Activated CD4-positive, alpha-beta T cell treated with anti-CD3 and anti-CD28 coated beads, Interleukin-2, amount 10 ng/mL, durations not matched to agents 24 days and 14 days (primary cell): Measurements from ENCODE around the gene RTN4RL1. TPM values are rescaled to one million over a fixed set of nuclear protein-coding genes. Genes with fewer than 3 reads are reported as not detected.

Experiments used
- DNase-seq: peaks from one replicate; pipeline ENCODE4 v3.0.0; 2022
- H3K27ac Mint-ChIP-seq: one replicate; pipeline ENCODE4 v1.8.0; 2022; ENCODE audit warnings: mild to moderate bottlenecking, mixed read lengths
- H3K27me3 Mint-ChIP-seq: one replicate; pipeline ENCODE4 v1.8.0; 2022; ENCODE audit warnings: mixed read lengths
- H3K36me3 Mint-ChIP-seq: one replicate; pipeline ENCODE4 v1.8.0; 2022; ENCODE audit warnings: low read depth, mild to moderate bottlenecking, mixed read lengths
- H3K4me1 Mint-ChIP-seq: one replicate; pipeline ENCODE4 v1.8.0; 2021; ENCODE audit warnings: mixed read lengths
- H3K4me3 Mint-ChIP-seq: one replicate; pipeline ENCODE4 v1.8.0; 2022; ENCODE audit warnings: mild to moderate bottlenecking, moderate library complexity, mixed read lengths
- H3K9me3 Mint-ChIP-seq: one replicate; pipeline ENCODE4 v1.8.0; 2021; ENCODE audit warnings: mixed read lengths
- intact Hi-C: fragments of 100-400 bp; cut with micrococcal nuclease; formaldehyde crosslinking; loops from one replicate; pipeline ENCODE4 v1.15.1; 2023
- total RNA-seq: library from RNA; stranded (reverse); gene quantifications from 2 replicates; pipeline ENCODE4 v1.2.3, GENCODE V29; 2022

RTN4RL1 gene
- total RNA-seq, 1 donor from 2014 or later: 1.1 TPM

DNA sequence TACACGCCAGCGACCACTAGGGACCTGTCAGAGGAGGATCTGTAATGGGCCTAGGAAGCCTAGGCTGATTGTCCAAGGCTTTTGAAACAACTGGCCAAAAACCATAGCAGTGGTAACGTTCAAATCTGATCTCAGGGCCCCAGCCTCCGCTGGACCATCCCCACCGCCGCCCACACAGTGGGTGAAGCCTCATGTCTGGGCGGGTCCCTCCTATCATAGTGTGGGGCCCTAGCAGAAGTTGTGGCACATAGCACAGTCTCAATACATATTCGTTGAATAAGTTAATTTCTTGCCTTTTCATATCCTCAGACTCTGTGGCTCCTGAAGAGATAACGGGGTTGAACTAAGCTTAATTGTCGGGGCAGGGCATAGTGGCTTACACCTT, 5.6 kb upstream of the RTN4RL1 start:
- H3K27me3 Mint-ChIP-seq: peaks cover 30% of the 10 kb centered on the region
- H3K4me3 Mint-ChIP-seq: peak overlapping the region; percentile 97
- H3K27ac Mint-ChIP-seq: peak overlapping the region; percentile 87

DNA sequence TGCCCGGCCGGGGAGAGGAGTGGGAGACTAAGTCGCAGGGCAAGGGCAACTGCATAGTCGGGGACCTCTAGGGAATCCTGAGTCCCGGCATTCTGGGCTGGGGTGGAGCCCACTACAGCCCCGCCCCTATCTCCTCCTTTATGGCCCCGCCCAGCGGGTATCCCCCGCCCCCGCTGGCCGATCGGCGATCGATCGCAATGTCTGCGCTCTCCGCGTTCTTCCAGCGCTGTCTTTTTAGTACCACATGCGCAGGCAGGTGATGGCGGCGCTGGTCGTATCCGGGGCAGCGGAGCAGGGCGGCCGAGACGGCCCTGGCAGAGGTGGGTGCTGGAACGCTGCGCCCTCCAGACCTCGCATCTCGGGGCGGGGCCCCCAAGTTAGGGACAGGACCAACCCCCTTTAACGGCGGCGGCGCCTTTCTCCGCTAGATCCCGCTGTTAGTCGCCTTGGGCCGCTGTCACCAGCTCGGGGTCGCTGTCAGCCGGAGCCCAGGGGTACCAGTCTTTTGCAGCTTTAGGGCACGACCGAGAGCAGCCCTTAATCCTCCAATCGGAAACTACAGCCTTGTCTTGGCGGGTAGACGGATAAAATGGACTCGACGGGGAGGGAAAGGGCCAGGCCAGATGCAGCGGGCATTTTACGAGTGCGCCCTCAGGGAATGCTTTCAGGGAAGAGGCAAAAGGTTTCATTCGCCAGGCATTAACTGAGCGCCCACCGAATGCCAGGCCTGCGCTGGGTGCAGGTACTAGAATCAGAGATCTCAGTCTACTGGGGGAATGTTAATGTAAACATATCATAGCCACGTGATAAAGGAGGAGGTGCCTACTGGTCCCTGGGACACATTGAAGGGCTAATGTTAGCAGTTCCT, 5.0 kb upstream of the RTN4RL1 start, which contains the start of gene DPH1:
TSS of gene DPH1 (plus strand) at position 243 of the 868 bp plus-strand sequence. CDS start at position 260, 17 bp downstream.
- intact Hi-C loops: loop anchor here (1.0 to 5.0 kb wide), 4 partner anchors 11 to 383 kb away; partner anchors contain the start of genes RILP and SCARF1
- H3K4me3 Mint-ChIP-seq: peak within 1 kb of the TSS; percentile 97
- peaks cover 34% of the 10 kb centered on the region for H3K27me3 Mint-ChIP-seq
- DNase-seq: peak; percentile 96
- H3K4me1 Mint-ChIP-seq: peaks cover 19% of the 10 kb centered on the region
- H3K9me3 Mint-ChIP-seq: no peaks in the 10 kb centered on the region
- peaks cover 2% of the 10 kb centered on the region for H3K36me3 Mint-ChIP-seq
- peak within 1 kb of the TSS; percentile 87 for H3K27ac Mint-ChIP-seq

More for the DNA sequence above, 5.6 kb upstream of the RTN4RL1 start:
- Mint-ChIP-seq H3K9me3 (no peaks in the 10 kb centered on the region), H3K36me3 (peaks cover 2% of the 10 kb centered on the region), H3K4me1 (peaks cover 18% of the 10 kb centered on the region)
- DNase-seq: no peak
- intact Hi-C loops: loop anchor here (1.0 to 5.0 kb wide), 3 partner anchors 11 to 383 kb away; partner anchors contain the start of genes RILP and SCARF1

DNA sequence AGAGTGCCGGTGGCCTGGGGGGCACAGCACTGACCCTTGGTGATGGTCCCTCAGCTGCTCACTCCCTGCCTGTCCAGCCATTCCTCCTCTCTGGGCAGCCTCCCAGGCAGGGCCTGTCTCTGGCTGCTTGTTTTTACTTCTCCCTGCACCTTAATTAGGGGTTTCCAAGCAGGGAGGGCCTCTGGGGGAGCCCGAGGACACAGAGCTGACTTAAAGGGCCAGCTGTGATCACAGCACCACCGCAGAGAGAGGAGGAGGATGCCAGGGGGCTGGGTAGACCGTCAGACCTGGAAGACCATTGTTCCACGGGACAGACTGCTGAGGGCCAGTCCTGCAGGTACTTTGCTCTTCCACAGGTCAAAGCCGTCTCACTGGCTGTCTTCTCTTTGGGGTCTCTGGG, 3.6 kb upstream of the RTN4RL1 start:
- H3K27me3 Mint-ChIP-seq: peaks cover 34% of the 10 kb centered on the region
- H3K27ac Mint-ChIP-seq: no peak overlapping the region
- no peaks in the 10 kb centered on the region for H3K9me3 Mint-ChIP-seq
- peaks cover 21% of the 10 kb centered on the region for H3K4me1 Mint-ChIP-seq
- intact Hi-C loops: loop anchor here (5.0 kb wide), 1 partner anchor 121 kb away; no protein-coding TSS in a partner anchor
- no peak for DNase-seq
- H3K36me3 Mint-ChIP-seq: no peaks in the 10 kb centered on the region
- no peak overlapping the region for H3K4me3 Mint-ChIP-seq

DNA sequence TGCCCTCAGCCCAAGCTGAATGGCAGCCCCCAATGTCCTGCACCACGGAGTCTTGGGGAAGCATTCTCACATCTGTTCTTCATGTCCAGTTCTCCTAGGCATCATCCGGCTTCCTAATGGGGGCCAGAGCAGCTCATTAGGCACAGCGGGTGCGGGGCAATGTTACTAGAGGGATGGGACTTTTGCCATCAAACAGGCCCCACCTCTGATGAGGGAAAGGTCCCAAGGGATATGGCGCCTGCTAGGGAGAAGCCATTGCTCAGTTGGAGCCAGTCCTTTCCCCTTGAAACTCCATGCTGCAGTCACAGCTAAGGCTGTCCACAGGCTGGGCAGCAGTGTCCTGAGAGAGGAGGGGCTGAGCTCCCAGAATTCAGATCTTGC, 3.1 kb upstream of the RTN4RL1 start:
- Mint-ChIP-seq H3K36me3 (no peaks in the 10 kb centered on the region), H3K9me3 (no peaks in the 10 kb centered on the region), H3K27me3 (peaks cover 37% of the 10 kb centered on the region), H3K27ac (peak overlapping the region; percentile 34), H3K4me1 (peaks cover 23% of the 10 kb centered on the region), H3K4me3 (no peak overlapping the region)
- intact Hi-C loops: loop anchor here (5.0 kb wide), 1 partner anchor 121 kb away; no protein-coding TSS in a partner anchor
- no peak for DNase-seq

DNA sequence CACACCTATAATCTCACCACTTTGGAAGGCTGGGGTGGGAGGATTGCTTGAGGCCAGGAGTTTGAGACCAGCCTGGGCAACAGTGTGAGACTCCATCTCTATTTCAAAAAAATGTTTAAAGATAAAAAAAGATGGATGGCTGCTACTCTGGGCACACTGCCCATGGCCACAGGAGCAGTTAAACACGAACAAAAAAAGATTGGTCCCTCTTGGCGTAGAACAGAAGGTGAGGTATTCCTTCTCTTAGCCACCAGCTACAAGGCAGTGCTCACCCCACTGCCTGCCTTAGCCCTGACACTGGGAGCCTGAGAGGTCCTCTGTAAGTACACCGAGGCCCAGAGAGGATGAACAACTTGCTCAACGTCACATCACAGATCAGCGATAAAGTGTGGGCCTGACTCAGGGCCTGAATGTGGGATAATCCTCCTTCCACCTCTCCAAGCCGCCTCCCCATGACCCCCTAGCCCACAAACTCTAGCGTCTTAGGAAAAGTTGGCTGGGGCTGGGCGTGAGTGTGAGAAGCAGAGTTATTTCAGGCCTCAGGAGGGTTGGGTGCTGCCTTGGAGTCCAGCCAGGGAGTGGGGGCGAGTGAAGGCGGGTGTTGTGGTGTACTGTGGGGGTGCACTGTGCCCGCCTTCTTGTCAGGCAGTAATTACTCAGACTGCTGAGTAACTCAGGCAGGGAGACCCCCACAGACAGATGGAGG, 2.5 kb upstream of the RTN4RL1 start:
- Mint-ChIP-seq H3K9me3 (no peaks in the 10 kb centered on the region), H3K27ac (no peak overlapping the region), H3K4me3 (peak overlapping the region; percentile 10), H3K4me1 (peaks cover 23% of the 10 kb centered on the region), H3K36me3 (no peaks in the 10 kb centered on the region), H3K27me3 (peaks cover 42% of the 10 kb centered on the region)
- DNase-seq: no peak
- intact Hi-C loops: loop anchor here (5.0 kb wide), 1 partner anchor 120 kb away; no protein-coding TSS in a partner anchor

DNA sequence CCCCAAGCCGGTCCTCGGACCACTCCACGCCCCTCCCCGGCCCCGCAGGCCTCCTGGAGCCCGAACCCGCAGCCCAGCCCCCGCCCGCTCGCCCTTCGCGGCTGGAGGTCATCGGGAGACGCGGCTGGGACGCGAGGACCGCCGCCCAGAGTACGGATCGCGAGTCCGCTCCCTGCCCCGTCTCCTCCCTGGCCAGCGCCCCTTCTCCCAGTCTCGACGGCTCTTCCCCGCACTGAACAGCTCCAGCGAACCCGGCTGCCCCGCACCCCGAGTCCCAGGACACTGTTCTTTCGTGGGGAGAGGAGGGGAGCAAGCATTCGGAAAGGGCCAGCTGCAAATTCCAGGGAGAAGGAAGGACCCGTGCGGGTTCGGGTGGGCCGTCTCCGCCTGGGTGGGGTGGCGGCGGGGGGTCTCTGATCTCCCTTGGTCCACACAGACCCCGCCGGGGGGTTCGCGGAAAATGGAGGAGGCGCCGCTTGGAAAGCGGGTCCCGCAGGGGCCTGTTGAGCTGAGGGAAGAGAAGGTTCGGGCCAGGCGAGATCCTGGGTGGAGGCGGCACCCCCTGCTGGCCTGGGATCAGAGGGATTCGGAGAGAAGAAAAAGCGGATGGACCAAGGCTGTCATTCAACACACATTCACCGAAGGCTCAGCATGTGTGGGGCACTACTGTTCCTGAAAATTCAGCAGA, 632 bp upstream of the RTN4RL1 start:
- no peaks in the 10 kb centered on the region for H3K36me3 Mint-ChIP-seq
- no peak overlapping the region for H3K27ac Mint-ChIP-seq
- peak overlapping the region; percentile 82 for H3K4me3 Mint-ChIP-seq
- peaks cover 53% of the 10 kb centered on the region for H3K27me3 Mint-ChIP-seq
- H3K9me3 Mint-ChIP-seq: no peaks in the 10 kb centered on the region
- intact Hi-C loops: loop anchor here (5.0 kb wide), 1 partner anchor 118 kb away; no protein-coding TSS in a partner anchor
- DNase-seq: peak; percentile 80
- peaks cover 21% of the 10 kb centered on the region for H3K4me1 Mint-ChIP-seq

DNA sequence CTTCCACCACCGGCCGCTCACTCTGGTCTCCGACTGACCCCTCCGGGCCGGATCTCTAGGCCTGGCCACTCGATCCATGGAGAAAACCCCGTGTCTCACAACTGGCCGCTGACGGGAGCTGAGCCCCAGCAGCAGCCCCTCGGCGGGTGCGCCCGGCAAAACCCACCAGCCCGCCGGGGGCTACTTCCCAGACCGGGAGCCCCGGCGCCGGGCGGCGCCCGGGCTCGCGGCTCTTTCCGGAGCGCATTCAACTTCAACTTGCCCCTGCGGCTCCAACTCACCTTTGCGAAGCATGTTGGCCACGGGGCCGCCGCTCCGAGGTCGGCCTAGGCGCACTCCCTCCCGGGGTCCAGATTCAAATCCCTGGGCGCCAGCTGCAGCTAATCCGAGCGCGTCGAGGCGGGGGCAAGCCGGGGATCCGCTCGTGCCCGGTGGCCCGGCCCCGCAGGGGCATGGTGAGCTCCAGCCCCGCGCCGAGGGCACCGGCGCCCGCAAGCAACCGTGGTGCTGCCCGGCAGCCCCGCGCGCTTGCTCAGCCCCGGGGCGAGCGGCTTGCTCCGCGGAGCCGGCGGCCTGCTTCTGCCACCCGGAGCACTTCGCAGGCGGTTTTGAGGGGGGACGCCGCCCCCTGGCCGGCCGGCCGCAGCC, 438 bp downstream of the RTN4RL1 start:
- Mint-ChIP-seq H3K36me3 (no peaks in the 10 kb centered on the region), H3K27me3 (peaks cover 63% of the 10 kb centered on the region), H3K27ac (no peak overlapping the region), H3K4me3 (peak overlapping the region; percentile 74), H3K9me3 (no peaks in the 10 kb centered on the region), H3K4me1 (peaks cover 18% of the 10 kb centered on the region)
- intact Hi-C loops: loop anchor here (5.0 kb wide), 1 partner anchor 117 kb away; no protein-coding TSS in a partner anchor
- peak; percentile 68 for DNase-seq

- intact Hi-C loops: no loop called here
- peak; percentile 85 for DNase-seq
- Mint-ChIP-seq H3K4me3 (peak overlapping the region; percentile 74), H3K27ac (no peak overlapping the region), H3K4me1 (peaks cover 15% of the 10 kb centered on the region), H3K36me3 (no peaks in the 10 kb centered on the region), H3K9me3 (no peaks in the 10 kb centered on the region), H3K27me3 (peaks cover 68% of the 10 kb centered on the region)
These were observed 1.2 kb downstream of the RTN4RL1 start for GRCh38 chr17:2023692-2024571.

DNA sequence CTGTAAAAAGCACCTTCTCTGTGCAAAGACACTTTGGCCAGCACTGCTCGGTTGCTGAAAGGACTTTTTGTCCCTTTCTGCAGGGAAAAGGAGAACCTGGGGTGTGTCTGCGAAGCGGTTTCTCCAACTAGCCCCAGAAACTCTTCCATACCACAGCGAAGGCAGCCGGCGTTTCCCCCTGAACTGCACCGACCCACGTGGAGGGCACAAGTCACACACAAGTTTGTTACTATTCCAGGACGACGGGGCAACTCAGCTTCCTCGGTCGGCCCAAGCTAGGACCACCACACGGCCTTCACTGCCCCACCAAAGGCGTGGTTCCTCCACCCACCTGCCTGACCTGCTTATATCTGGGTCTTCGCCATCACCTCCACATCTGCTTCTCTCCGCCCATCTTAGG, 1.9 kb downstream of the RTN4RL1 start:
- DNase-seq: no peak
- Mint-ChIP-seq H3K4me3 (peak overlapping the region; percentile 55), H3K9me3 (no peaks in the 10 kb centered on the region), H3K36me3 (no peaks in the 10 kb centered on the region), H3K27ac (no peak overlapping the region), H3K27me3 (peaks cover 64% of the 10 kb centered on the region), H3K4me1 (peaks cover 14% of the 10 kb centered on the region)
- intact Hi-C loops: no loop called here

DNA sequence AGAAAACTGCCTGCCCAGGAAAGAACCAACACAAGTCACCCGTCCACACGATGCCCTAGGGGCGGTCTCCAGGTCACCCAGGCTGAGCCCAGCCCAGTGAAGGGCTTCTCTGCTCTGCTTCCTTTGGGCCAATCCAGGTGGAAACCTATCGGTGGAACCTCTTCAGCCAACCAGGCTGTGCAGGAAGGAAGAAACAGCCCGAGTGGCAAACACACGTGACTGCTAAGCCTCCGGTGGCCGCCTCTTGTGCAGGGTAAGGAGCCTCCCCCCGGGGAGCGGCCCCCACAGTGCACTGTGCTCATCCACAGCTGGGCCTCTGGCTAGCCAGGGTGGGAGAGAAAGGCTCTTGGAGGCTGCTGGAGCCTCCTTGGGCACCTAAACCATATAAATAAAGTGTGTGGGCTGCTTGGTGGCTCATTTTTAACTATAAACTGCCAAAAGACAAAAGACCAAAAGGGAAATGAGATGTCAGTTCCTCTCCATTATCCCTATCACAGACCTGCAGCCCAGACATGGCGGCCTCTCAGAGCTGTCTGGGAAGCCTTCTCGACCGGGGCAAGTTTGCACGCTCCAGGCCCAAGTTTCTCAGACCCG, 2.4 kb downstream of the RTN4RL1 start:
- Mint-ChIP-seq H3K4me1 (peaks cover 14% of the 10 kb centered on the region), H3K4me3 (no peak overlapping the region), H3K9me3 (no peaks in the 10 kb centered on the region), H3K27me3 (peaks cover 58% of the 10 kb centered on the region), H3K27ac (no peak overlapping the region), H3K36me3 (no peaks in the 10 kb centered on the region)
- DNase-seq: no peak
- intact Hi-C loops: no loop called here

DNA sequence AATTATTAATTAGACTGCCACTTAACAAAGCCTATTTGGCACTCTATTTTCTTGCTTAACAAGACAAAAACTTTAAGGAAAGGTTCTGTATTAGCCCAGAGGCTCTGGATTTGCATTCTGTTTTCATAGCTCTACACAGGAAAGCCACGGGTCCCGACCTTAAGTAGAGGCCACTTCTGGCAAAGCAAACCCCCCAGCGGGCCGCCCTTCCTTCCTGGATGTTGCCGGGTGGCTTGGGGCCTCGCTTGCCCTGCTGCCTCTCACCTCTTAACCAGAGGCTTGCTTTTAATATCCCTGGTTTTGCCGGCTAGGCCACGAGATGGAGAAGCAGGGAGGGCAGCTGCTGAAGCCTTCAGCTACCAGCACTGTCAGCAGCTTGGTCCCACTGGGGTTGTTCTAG, 4.4 kb downstream of the RTN4RL1 start:
- intact Hi-C loops: no loop called here
- no peak overlapping the region for H3K4me3 Mint-ChIP-seq
- H3K27me3 Mint-ChIP-seq: peaks cover 41% of the 10 kb centered on the region
- peaks cover 8% of the 10 kb centered on the region for H3K4me1 Mint-ChIP-seq
- DNase-seq: no peak
- H3K27ac Mint-ChIP-seq: no peak overlapping the region
- H3K9me3 Mint-ChIP-seq: no peaks in the 10 kb centered on the region
- H3K36me3 Mint-ChIP-seq: no peaks in the 10 kb centered on the region

DNA sequence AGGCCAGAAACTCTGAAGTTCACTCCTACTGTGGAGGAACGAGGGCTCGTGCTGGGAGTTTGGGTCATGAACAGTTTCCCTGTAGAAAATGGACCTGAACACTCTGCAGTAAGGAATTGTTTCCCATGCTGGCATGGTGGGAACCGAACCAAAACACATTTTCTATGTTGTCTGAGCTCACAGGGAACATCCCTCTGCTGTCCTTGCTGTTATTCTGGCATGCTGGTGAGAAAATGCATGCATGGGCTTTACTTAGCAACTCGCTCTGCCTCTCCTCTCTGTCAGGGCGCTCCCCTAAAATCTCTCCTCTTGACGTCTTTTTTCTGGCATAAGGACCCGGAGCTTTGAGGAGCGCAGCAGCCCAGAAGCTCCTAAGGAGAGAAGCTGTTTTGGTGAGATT, 5.4 kb downstream of the RTN4RL1 start:
- intact Hi-C loops: no loop called here
- H3K4me3 Mint-ChIP-seq: no peak overlapping the region
- H3K27me3 Mint-ChIP-seq: peaks cover 38% of the 10 kb centered on the region
- H3K4me1 Mint-ChIP-seq: peaks cover 7% of the 10 kb centered on the region
- H3K9me3 Mint-ChIP-seq: no peaks in the 10 kb centered on the region
- DNase-seq: no peak
- H3K36me3 Mint-ChIP-seq: no peaks in the 10 kb centered on the region
- H3K27ac Mint-ChIP-seq: no peak overlapping the region
